CD4-positive, alpha-beta T cell treated with Interleukin-21 for 1 hour (primary cell): ENCODE data around the gene OLA1.

Experiments used
- DNase-seq: peaks from one replicate; pipeline ENCODE4 v3.0.0-alpha.2; 2020

OLA1 gene

GRCh38 chr2:174176898-174177297 is 71.4 kb downstream of the OLA1 start:
- no peak for DNase-seq

- DNase-seq, result no peak
These were observed 73.6 kb downstream of the OLA1 start for GRCh38 chr2:174174741-174175140.

DNA sequence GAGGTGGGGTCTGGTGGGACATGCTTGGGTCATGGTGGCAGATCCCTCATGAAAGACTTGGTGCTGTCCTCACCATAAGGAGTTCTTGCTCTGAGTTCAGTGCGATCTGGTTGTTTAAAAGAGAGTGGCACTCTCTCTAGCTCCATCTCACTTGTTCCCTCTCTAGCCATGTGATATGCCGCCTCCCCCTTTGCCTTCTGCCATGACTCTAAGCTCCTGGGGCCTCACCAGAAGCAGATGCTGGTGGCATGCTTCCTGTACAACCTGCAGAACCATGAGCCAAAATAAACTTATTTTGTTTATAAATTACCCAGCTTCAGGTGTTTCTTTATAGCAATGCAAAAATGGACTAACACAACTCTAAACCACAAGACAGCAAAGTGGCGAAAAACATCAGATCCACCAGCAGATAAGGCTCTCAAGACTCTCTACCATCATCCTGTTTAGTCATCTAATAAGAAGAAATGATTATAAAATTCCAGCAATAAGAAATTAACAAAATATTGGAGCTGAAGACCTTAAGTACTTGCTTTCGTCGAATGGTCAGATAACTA is 75.5 kb downstream of the OLA1 start:
- no peak for DNase-seq

- no peak for DNase-seq
These were observed 76.5 kb downstream of the OLA1 start for GRCh38 chr2:174171686-174172445.

DNA sequence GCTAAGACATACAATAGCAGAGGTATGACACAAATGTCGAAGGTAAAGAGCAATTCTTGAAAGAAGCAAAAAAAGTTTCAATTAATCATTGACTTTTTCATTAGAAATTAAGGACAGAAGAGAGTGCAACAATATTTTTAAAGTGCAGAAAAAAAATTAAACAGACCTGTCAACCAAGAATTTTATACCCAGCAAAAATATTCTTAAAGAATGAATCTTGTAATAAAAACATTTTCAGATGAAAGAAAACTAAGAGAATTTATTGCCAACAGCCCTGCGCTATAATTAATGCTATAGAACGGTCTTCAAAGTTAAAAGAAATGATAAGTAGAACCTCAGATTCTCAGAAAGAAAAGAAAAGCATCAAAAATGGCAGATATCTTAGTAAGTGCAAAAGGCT is 79.0 kb downstream of the OLA1 start:
- no peak for DNase-seq

- DNase-seq, result no peak
These were observed 82.1 kb downstream of the OLA1 start for GRCh38 chr2:174166261-174166660.

GRCh38 chr2:174161490-174161889 is 86.8 kb downstream of the OLA1 start:
- no peak for DNase-seq

DNA sequence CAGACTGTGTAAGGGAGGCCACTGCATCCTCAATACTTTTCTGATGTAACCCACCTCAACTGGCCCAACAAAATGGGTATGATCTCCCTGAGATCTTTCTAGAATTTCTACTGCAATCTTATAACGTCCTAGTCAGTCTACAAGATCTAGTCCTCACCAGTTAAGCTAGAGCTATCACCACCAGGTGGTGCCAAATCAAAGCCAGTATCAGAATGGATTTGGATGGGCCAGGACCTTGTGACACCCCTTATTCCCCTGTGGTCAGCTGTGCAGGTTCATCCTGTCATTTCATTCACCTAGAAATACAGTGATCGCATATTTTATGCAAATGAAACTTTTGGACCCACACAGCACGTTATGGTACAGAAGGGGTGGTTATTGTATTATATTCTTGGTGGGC is 90.3 kb downstream of the OLA1 start:
- DNase-seq, result peak; percentile 35

DNA sequence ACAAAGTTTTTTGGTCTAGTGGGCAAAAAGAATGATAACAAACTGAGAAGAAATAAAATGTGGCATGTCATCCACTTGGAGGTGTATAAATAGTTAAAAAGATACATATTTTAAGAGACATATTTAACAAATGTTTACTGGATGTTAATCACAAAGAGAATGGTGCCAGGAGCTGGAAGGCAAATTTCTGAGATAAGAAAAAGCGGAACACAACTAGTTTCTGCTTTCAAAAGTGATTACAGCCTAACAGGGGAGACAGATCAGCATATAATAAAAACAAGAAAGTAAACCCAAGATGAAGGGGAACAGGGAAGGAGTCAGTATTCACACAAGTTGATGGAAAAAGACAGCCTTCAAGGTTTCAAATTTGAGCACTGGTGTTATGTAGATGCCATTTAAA is 91.3 kb downstream of the OLA1 start:
- DNase-seq, result no peak

DNA sequence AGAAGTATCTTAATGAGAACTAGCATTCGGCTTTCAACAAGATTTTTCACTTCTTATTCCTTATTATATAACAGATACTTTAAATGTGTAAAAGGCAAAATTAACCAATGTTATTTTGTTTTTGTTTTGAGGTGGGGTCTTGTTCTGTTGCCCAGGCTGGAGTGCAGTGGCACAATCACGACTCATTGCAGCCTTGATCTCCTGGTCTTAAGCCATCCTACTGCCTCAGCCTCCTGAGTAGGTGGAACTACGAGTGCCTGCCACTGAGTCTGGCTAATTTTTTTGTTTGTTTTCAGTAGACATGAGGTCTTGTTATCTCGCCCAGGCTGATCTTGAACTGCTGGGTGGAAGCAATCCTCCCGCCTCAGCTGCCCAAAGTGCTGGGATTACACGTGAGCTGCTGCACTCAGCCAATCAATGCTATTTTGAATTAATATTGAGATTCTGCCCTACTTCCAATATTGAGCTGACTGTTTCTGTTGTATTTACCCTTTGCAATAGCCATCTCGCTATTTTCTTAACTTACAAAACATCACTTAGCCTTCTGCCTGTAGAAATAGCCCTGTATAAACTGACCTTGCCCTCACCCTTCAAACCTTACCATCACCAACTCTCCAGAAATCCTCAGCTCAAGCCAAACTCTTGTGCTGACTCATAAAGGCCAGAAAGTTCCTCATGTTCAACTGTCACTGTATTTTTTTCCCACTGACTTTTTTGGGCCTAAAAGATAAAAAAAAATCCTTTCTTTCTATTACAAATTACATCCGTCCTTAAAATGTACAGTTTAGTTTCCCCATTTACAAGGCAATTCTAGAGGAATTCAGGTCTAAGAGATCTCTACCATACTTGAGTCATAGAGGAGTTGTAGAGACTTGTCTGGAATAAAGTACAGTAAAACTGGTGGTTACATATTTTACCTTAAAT is 94.3 kb downstream of the OLA1 start:
- no peak for DNase-seq

- DNase-seq, result no peak
These were observed 98.8 kb downstream of the OLA1 start for GRCh38 chr2:174149530-174149929.

DNA sequence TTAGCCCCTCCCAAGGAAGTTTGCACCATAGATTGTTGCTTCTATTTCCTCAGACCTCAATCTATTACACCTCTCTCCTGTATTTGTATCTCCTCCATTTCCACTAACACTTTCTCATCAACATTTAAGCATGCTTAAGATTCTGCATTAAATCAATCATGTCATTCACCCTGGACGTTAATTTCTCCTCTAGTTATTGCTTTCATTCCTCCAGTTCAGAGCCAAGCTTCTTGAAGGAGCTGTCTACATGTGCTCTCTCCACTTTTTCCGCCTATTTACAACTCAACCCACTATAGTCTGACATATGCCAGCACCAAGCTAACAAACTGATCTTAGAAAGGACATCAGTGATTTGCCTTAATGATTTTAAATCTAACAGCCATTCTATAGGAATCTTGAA is 99.5 kb downstream of the OLA1 start:
- DNase-seq, result no peak

DNA sequence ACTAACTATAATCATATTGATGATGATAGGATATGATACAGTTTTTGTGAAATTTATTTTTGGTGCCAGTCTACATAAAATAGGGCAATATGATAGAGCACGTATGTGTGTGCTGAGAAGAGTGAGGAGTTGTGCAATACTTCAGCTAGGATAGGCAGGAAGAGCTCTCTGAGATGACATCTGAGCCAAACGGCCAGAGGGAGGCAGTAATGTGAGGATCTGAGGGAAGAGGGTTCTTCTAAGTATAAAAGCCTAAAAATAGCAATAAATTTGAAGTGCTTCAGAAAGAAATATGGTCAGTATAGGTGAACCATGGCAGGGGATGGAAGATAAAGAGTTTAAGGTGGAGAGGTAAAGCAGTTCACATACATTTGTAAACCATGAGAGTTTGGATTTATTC is 102.5 kb downstream of the OLA1 start:
- DNase-seq, result no peak

- DNase-seq, result no peak
These were observed 106.0 kb downstream of the OLA1 start for GRCh38 chr2:174142290-174142689.

GRCh38 chr2:174138161-174138560 is 110.2 kb downstream of the OLA1 start:
- no peak for DNase-seq

GRCh38 chr2:174135981-174136380 is 112.4 kb downstream of the OLA1 start:
- DNase-seq, result no peak

GRCh38 chr2:174125090-174125489 is 123.2 kb downstream of the OLA1 start:
- DNase-seq, result no peak

GRCh38 chr2:174124181-174124580 is 124.2 kb downstream of the OLA1 start:
- DNase-seq, result no peak

GRCh38 chr2:174122185-174122584 is 126.1 kb downstream of the OLA1 start:
- DNase-seq, result no peak

GRCh38 chr2:174121612-174122011 is 126.7 kb downstream of the OLA1 start:
- DNase-seq, result no peak

DNA sequence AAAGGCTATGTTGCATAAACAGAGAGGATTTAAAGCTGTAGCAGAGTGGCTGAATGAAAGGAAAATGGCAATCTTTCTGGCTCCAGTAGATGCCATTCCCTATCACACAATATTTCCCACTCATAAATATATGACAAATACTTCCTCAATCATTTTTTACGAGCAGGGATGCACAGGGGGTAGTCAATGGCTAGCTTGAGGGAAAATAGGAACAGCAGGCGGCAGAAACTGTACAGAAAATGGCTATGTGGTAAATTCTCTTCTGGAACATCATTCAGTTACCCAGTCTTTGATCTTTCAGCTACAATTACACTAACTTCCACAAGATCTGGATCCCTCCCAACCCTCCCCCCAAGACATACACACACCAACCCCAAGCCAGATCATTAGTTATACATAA is 127.2 kb downstream of the OLA1 start:
- no peak for DNase-seq

GRCh38 chr2:174120346-174120745 is 128.0 kb downstream of the OLA1 start:
- DNase-seq, result no peak

GRCh38 chr2:174117951-174118930 is 130.1 kb downstream of the OLA1 start:
- no peak for DNase-seq
